GM12891 (cell line): ENCODE data around the gene SCO2.

Source experiments
- PAX5 ChIP-seq: IDR thresholded peaks from 2 replicates; pipeline ENCODE4 v1.6.1; 2011; ENCODE audit warnings: low read length, moderate library complexity, mild to moderate bottlenecking; ENCODE audit not compliant: insufficient read depth, severe bottlenecking
- POLR2A ChIP-seq: IDR thresholded peaks from 2 replicates; pipeline ENCODE4 v1.6.1; 2011; ENCODE audit warnings: low read depth, low read length, control low read depth
- POLR2AphosphoS5 ChIP-seq: IDR thresholded peaks from 2 replicates; pipeline ENCODE4 v1.6.1; 2011; ENCODE audit warnings: low read depth, low read length, control low read depth
- POU2F2 ChIP-seq: IDR thresholded peaks from 2 replicates; pipeline ENCODE4 v1.6.1; 2011; ENCODE audit warnings: low read depth, mild to moderate bottlenecking, control low read depth, low read length, moderate library complexity
- SPI1 ChIP-seq: IDR thresholded peaks from 2 replicates; pipeline ENCODE4 v1.6.1; 2011; ENCODE audit warnings: low read depth, low read length, control low read depth
- TAF1 ChIP-seq: IDR thresholded peaks from 2 replicates; pipeline ENCODE4 v1.6.1; 2011; ENCODE audit warnings: low read depth, low read length, control low read depth

GRCh38 chr22:50561401-50562358 lies 36.3 kb upstream of the SCO2 start:
- TF ChIP-seq POLR2A (no peak), POU2F2 (no peak), POLR2AphosphoS5 (no peak), TAF1 (no peak), SPI1 (no peak), PAX5 (no peak)
